ENCODE results near the gene EEF1AKMT3.

EEF1AKMT3 gene

DNA sequence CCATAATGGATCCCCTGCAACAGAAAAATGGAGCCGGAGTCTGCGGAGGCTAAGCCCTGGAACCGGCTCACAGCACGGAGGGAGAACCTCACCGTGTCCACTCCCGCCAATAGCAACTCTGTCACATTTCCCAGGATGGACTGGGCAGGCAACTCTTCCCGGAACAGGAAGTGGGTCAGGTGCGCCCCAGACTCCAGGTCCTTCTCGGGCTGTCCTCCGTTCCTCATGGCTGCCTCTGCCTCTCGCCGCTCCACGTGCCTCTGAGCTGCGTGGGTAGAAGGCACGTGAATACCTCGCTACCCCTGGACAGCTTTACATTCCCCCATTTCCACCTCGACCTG is 7.8 kb upstream of the EEF1AKMT3 start:
- TF ChIP-seq, protein P1, sequence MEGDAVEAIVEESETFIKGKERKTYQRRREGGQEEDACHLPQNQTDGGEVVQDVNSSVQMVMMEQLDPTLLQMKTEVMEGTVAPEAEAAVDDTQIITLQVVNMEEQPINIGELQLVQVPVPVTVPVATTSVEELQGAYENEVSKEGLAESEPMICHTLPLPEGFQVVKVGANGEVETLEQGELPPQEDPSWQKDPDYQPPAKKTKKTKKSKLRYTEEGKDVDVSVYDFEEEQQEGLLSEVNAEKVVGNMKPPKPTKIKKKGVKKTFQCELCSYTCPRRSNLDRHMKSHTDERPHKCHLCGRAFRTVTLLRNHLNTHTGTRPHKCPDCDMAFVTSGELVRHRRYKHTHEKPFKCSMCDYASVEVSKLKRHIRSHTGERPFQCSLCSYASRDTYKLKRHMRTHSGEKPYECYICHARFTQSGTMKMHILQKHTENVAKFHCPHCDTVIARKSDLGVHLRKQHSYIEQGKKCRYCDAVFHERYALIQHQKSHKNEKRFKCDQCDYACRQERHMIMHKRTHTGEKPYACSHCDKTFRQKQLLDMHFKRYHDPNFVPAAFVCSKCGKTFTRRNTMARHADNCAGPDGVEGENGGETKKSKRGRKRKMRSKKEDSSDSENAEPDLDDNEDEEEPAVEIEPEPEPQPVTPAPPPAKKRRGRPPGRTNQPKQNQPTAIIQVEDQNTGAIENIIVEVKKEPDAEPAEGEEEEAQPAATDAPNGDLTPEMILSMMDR (IDR thresholded peaks at IDR 0.05; ENCODE audit: borderline replicate concordance, insufficient read depth, low read depth, low read length) = no peak
- H3K4me3 ChIP-seq (ENCODE audit: low read depth, low read length) = peak overlapping the region; percentile 11

DNA sequence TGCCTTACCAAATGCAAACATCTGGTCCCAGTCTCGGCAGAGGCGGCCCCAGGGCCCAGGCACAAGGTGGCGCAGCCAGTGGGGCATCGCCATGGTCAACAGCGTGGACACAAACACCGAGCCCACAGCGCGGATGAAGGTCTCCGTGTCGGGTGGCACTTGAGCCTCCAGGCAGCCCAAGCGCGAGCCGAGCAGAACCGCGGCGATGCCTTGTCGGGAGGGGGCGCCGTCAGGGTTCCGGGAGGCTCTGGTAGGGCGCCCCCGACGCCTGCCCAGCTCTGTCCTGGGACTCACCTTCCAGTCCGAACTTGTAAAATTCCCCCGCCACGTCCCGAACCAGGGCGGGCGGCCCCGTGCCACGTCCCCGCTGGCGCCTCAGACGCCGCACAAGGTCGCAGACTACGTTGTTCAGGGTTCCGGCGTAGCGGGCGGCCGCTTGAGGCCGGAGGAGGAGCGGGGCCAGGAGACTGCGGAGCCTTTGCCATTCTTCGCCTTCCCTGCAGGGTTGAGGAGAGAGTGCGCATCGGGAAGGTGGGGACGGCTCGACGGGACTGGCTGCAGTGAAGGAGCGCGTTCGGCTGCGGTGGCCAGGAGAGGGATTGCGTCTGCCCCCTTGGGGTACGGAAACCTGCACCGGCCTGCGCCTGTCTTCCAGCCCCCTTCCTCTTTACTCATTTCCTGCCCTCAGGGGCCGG is 7.3 kb upstream of the EEF1AKMT3 start:
- peak overlapping the region; percentile 47 for H3K4me3 ChIP-seq (ENCODE audit: low read depth, low read length)

DNA sequence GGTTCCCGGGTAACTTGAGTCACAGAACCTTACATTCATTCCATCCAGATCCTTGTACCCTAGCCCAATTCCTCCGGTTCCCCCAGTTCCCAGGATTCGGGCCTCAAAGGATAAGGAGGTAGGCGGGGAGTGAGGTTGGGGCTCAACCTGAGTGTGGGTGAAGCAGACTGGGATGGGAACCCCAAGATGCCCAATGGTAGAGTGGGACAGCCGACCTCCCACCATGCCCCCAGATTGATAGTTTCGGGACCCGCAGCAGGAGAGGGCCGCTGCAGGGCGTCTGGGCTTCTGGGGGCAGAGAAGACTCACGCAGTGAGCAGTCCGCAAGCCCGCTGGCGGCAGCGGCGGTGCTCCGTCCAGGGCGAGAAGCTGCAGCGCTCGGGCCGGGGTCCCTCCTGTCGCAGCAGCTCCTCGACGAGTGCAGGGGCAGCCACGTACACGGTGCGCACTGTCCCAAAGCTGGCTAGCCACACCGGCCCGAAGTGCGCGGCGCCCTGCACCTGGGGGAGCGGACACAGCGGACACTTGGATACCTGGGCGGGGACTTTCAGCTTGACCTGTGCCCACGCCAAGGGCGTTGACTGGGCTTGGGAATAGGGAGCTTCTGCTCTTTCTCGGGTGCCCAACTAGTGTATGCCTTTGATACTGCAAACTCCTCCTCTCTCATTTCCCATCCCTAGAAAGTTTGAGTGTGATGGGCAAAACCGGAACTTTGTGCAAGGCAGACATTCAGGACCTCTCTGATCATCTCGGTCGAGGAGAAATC is 6.5 kb upstream of the EEF1AKMT3 start:
- TF ChIP-seq, protein P1 (IDR thresholded peaks at IDR 0.05; ENCODE audit: borderline replicate concordance, insufficient read depth, low read depth, low read length) = no peak
- H3K4me3 ChIP-seq (ENCODE audit: low read depth, low read length) = no peak overlapping the region

More for the DNA sequence above, 7.3 kb upstream of the EEF1AKMT3 start:
- TF ChIP-seq, protein P1 (IDR thresholded peaks at IDR 0.05; ENCODE audit: borderline replicate concordance, insufficient read depth, low read depth, low read length) = peak; percentile 54

DNA sequence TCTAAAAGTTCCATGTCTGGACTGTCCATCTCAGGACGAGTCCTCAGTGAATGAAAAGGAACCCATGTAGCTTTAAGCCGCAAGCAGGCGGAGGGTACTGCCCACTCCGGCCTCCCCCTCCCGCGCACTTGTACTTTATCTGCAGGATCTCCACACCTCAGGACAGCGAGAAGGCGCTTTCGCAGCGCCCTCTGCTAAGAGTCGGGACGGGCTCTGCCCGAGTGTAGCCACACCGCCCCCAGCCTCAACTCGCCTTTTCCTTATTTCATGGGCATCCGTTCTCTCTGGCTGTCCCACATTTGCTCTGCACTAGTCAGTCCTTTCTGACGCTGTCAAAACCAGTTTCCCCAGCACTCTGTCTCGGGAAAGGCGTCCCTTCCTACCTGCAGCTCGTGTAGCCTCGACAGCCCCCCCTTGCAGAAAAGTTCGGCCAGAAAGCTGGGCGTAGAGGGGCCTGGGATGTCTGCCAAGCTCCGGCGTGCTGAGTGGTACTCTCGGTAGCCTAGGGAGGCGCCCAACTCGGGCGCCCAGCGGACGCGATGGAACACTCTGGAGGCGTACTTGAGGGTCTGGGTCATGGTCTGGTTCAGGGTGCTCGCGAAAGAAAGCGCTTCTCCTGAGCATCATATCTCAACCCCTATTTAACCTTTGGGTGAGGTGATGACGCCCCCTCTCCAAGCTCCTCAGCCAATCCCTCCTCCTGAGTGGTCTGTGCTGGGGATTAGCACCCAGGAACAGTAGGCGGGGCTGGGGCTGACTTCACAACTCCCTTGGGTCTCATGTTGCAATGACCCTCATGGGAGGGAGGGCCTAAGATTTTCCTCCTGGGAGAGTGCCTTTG is 5.7 kb upstream of the EEF1AKMT3 start, which contains the start of gene CYP27B1:
TSS of gene CYP27B1 (minus strand) at position 615 of the 841 bp plus-strand sequence. CDS start at position 578, 37 bp downstream.
- H3K4me3 ChIP-seq (ENCODE audit: low read depth, low read length) = no peak within 1 kb of the TSS
- TF ChIP-seq, protein P1 (IDR thresholded peaks at IDR 0.05; ENCODE audit: borderline replicate concordance, insufficient read depth, low read depth, low read length) = no peak

DNA sequence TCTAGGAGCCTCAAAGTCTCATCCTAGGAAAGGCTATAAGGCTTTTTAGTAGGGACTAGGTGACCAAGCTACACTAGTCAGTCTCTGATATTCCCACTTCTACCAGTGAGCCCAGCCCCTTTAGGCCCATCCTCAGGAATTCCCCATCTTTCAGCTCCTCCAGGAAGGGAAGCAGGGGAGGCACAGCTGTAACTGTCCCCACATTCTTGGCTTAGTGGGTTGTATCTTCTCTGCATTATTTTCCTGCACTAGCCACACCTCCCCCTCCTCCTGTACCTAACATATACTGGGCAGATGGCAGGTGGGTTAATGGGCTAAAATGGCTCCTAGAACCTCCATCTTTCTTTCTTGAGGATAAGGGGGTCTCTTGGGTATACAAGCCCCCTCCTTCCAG is 5.1 kb upstream of the EEF1AKMT3 start:
- no peak overlapping the region for H3K4me3 ChIP-seq (ENCODE audit: low read depth, low read length)
- TF ChIP-seq, protein P1 (IDR thresholded peaks at IDR 0.05; ENCODE audit: borderline replicate concordance, insufficient read depth, low read depth, low read length) = no peak

DNA sequence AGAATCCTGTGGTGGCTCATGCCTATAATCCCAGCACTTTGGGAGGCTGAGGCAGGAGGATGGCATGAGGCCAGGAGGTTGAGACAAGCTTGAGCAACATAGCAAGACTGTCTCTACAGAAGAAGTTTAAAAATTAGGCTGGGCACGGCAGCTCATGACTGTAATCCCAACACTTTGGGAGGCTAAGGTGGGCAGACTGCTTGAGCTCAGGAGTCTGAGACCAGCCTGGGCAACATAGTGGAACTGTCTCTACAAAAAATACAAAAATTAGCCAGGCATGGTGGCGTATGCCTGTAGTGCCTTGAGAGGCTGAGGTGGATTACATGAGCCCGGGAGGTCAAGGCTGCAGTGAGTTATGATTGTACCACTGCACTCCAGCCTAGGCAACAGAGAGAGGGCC is 4.5 kb upstream of the EEF1AKMT3 start:
- no peak overlapping the region for H3K4me3 ChIP-seq (ENCODE audit: low read depth, low read length)
- TF ChIP-seq, protein P1 (IDR thresholded peaks at IDR 0.05; ENCODE audit: borderline replicate concordance, insufficient read depth, low read depth, low read length) = no peak

Data from GM12875 (cell line).